Measurements from ENCODE around the gene LRBA.

DNA sequence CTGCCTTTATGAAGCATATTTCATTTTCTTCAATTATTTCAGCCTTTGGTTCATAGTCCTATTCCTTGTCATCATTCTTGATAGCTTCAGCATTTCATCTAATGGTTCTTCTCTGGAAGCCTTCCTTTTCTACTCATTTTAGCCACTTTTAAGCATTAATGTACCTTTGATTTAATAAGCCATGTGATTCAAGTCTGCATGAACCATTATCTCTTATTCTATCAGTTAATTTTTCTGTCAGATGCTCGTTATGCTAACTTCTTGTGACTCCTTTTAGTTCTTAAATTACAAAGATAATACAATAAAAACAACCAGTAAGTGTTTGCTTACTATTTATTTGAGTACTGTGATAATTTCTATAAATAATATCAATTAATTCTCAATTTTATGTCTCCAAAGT, 643.2 kb downstream of the LRBA start:
- no peak for TF ChIP-seq CTCF (IDR thresholded peaks at IDR 0.05)
- TF ChIP-seq TCF7 (CRISPR knock-in tag; IDR thresholded peaks at IDR 0.05; ENCODE audit: low read depth), result no peak
- no peak for TF ChIP-seq MXD4 (CRISPR knock-in tag; IDR thresholded peaks at IDR 0.05; ENCODE audit: borderline replicate concordance)
- TF ChIP-seq NR3C1 (CRISPR knock-in tag; conservative IDR thresholded peaks at IDR 0.05; ENCODE audit: low read depth), result no peak
- no peak for TF ChIP-seq GTF2I (CRISPR knock-in tag; conservative IDR thresholded peaks at IDR 0.05)
- no peak for TF ChIP-seq ZNF232 (CRISPR knock-in tag; IDR thresholded peaks at IDR 0.05)
- TF ChIP-seq, protein P1, sequence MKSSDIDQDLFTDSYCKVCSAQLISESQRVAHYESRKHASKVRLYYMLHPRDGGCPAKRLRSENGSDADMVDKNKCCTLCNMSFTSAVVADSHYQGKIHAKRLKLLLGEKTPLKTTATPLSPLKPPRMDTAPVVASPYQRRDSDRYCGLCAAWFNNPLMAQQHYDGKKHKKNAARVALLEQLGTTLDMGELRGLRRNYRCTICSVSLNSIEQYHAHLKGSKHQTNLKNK (CRISPR knock-in tag; IDR thresholded peaks at IDR 0.05), result no peak
- TF ChIP-seq IRF2 (CRISPR knock-in tag; IDR thresholded peaks at IDR 0.05; ENCODE audit: borderline replicate concordance, low read depth), result no peak
- TF ChIP-seq SMAD4 (CRISPR knock-in tag; IDR thresholded peaks at IDR 0.05), result no peak
- no peak for TF ChIP-seq ETV6 (CRISPR knock-in tag; IDR thresholded peaks at IDR 0.05)
- TF ChIP-seq CREM (CRISPR knock-in tag; IDR thresholded peaks at IDR 0.05), result no peak
